GM18861 (cell line): ENCODE measurements around the gene NCSTN.

ENCODE experiments used
- ATAC-seq: cut with Tn5 transposase; IDR thresholded peaks from one replicate; pipeline ENCODE4 v1.9.1; 2021; ENCODE audit not compliant: unreplicated experiment

The NCSTN gene

DNA sequence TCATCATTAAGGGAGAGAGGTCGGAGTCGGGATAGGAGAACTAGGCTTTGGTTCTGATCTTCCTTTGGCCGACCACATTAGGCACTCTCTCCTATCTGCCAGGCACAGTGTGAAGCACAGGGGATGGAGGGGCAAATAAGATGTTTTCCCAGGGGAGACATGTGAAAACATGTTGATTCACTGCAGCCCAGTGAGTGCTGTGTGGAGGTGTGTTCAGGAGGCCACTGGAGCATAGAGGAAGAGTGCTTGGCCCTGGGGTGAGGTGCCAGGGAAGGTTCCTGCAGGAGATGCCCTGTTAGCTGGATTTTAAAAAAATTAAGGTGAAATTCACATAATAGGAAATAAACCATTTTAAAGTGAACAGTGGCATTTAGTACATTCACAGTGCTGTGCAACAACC, 60.9 kb downstream of the NCSTN start:
- ATAC-seq, result no peak

DNA sequence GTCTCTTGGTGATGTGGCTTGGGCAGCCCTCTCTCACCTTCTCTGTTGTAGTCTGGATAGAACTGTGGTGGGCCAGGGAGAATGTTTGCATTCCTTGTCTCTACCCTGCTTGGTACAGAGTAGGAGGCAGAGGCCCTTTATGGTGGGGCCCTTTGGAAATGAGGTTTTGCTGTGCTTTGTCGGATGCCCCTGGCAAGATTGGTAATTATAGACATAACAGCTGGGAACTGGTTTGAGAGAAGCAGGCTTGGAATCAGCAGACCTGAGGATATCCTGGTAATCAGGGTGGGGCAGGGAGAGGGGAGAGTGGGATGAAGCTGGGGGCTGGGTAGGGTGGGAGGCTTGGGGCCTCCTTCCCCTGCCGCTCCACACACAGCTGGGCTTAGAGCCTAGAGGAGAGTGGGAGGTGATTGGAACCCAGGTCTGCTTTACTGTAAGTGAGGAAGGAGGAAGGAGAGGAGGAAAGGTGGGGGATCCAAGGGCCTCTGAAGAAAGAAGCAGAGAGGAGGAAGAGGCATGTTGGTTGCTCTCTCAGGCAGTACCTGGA, 62.2 kb downstream of the NCSTN start:
- no peak for ATAC-seq

DNA sequence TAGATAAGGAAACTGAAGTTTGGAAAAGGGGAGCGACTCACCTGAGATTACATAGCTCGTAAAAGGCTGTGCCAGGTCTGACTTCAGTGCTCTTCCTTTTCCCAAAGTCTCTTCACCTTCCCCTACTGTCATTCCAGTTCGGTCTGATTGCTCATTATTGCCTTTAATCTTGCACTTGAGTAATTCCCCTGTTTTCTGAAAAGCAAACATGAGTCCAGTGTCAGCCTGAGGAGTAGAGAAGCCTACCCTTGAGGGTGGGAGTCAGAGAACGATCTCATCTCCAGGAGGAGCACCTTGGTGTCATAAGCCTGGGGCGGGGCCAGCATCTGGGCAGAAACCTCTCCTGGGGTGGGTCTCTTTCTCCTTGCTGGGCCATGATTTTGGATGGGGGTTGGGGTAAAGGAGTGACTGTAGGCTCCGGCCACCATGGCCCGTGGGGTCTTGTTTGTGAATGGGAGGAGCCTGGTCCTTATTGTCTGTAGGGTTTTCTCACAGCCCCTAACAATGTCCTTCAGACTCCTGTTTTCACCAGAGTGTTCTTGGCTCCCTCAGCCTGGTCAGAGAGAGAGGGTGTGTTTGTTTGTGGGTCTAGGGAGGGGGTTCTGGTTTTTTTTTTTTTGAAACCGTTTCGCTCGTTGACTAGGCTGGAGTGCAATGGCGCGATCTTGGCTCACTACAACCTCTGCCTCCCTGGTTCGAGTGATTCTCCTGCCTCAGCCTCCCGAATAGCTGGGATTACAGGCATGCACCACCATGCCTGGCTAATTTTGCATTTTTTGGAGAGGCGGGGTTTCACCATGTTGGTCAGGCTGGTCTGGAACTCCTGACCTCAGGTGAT, 63.2 kb downstream of the NCSTN start:
- no peak for ATAC-seq

GRCh38 chr1:160407839-160408801, 64.9 kb downstream of the NCSTN start:
- no peak for ATAC-seq
